ENCODE results near the gene MCM5.

GRCh38 chr22:35410663-35411034 is 10.7 kb downstream of the MCM5 start:
- TF ChIP-seq POLR2A (IDR thresholded peaks at IDR 0.05) (no peak), EP300 (IDR thresholded peaks at IDR 0.05; ENCODE audit: low read depth) (no peak), POLR2AphosphoS5 (IDR thresholded peaks at IDR 0.05) (no peak)
- TF ChIP-seq, protein P1, sequence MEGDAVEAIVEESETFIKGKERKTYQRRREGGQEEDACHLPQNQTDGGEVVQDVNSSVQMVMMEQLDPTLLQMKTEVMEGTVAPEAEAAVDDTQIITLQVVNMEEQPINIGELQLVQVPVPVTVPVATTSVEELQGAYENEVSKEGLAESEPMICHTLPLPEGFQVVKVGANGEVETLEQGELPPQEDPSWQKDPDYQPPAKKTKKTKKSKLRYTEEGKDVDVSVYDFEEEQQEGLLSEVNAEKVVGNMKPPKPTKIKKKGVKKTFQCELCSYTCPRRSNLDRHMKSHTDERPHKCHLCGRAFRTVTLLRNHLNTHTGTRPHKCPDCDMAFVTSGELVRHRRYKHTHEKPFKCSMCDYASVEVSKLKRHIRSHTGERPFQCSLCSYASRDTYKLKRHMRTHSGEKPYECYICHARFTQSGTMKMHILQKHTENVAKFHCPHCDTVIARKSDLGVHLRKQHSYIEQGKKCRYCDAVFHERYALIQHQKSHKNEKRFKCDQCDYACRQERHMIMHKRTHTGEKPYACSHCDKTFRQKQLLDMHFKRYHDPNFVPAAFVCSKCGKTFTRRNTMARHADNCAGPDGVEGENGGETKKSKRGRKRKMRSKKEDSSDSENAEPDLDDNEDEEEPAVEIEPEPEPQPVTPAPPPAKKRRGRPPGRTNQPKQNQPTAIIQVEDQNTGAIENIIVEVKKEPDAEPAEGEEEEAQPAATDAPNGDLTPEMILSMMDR (IDR thresholded peaks at IDR 0.05) = no peak

All from transverse colon (tissue), 4 donors.